ENCODE results near the gene KBTBD8.
A peak's percentile ranks its signal among the peaks of the same experiment; 100 is the strongest.

Gene KBTBD8

DNA sequence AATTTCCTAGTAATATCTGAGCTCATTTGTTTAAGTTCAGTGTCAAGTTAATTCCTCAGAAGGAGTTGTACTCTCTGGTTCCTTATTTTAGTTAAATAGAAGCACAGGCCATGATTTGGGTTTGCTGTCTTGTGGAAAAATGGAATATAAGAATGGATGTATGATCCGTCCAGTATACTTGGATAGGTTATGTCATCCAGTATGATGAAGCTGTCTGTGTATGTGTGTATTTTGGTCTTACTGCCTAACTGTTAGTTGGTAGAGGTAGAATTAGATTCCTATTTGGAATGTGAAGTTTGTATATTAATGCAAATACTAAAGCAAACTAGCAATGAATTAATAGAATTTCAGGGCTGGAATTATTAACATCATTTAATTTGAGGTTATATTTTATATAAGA lies 7.9 kb downstream of the KBTBD8 start:
- no peak overlapping the region for H3K27ac ChIP-seq (ENCODE audit: low read length)
- H3K4me1 ChIP-seq (ENCODE audit: insufficient read depth, low read length), result 0 out of 2 replicates have a peak, but pooled peaks cover 3% of the 10 kb centered on the region
- H3K9me3 ChIP-seq (ENCODE audit: insufficient read depth, low read length, severe bottlenecking), result no peaks in the 10 kb centered on the region
- no peak overlapping the region for H3K9ac ChIP-seq (ENCODE audit: low read depth, low read length)
- H3K27me3 ChIP-seq (ENCODE audit: insufficient read depth, low read length, poor library complexity), result no peaks in the 10 kb centered on the region
- ATAC-seq (ENCODE audit: insufficient read depth, low read depth) (no peak), DNase-seq (no peak)
- H3K79me2 ChIP-seq (ENCODE audit: insufficient read depth, low read length), result peaks cover 7% of the 10 kb centered on the region; the same call in 1 of the 2 replicates
- 0 out of 2 replicates have a peak overlapping the region, but pooled peaks have one; percentile 9 for H3K4me2 ChIP-seq (ENCODE audit: insufficient read depth, low read length)
- no peak overlapping the region for H3K4me3 ChIP-seq (ENCODE audit: low read depth in 1 of 2, low read length in 2 of 2)
- no peaks in the 10 kb centered on the region; the same call in 1 of the 2 replicates for H4K20me1 ChIP-seq (ENCODE audit: insufficient read depth, low read length)
- TF ChIP-seq, protein P1, sequence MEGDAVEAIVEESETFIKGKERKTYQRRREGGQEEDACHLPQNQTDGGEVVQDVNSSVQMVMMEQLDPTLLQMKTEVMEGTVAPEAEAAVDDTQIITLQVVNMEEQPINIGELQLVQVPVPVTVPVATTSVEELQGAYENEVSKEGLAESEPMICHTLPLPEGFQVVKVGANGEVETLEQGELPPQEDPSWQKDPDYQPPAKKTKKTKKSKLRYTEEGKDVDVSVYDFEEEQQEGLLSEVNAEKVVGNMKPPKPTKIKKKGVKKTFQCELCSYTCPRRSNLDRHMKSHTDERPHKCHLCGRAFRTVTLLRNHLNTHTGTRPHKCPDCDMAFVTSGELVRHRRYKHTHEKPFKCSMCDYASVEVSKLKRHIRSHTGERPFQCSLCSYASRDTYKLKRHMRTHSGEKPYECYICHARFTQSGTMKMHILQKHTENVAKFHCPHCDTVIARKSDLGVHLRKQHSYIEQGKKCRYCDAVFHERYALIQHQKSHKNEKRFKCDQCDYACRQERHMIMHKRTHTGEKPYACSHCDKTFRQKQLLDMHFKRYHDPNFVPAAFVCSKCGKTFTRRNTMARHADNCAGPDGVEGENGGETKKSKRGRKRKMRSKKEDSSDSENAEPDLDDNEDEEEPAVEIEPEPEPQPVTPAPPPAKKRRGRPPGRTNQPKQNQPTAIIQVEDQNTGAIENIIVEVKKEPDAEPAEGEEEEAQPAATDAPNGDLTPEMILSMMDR (IDR thresholded peaks at IDR 0.05; ENCODE audit: borderline replicate concordance, extremely low read depth, low read length, poor library complexity, severe bottlenecking), result no peak
- no peak for TF ChIP-seq EZH2 (IDR thresholded peaks at IDR 0.05; ENCODE audit: borderline replicate concordance, low read depth, low read length, severe bottlenecking)
- H3K36me3 ChIP-seq (ENCODE audit: insufficient read depth, low read length), result peaks cover 29% of the 10 kb centered on the region
- no peak overlapping the region for H2AFZ ChIP-seq (ENCODE audit: low read depth, low read length)

DNA sequence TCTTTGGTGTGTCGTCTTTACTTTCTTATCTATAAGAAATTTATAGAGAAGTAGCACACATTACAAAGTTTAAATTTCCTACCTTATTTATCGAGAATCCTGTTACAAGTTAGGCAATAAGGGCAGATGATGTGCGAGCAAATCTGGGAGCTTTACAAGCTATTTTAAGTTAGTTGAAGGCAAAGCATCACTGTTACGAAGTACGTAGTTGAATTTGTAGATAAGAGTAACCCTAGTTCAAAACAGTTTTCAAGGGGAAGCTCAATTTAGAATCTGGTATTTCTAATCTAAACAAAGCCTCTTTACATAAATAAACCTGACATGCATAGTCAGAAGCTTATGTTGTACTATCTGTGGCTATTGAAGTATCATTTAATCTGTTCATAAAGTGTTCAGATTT lies 8.4 kb downstream of the KBTBD8 start:
- H3K4me2 ChIP-seq (ENCODE audit: insufficient read depth, low read length), result no peak overlapping the region
- ATAC-seq (ENCODE audit: insufficient read depth, low read depth), result no peak
- TF ChIP-seq EZH2 (IDR thresholded peaks at IDR 0.05; ENCODE audit: borderline replicate concordance, low read depth, low read length, severe bottlenecking), result no peak
- TF ChIP-seq, protein P1 (IDR thresholded peaks at IDR 0.05; ENCODE audit: borderline replicate concordance, extremely low read depth, low read length, poor library complexity, severe bottlenecking), result no peak
- no peak overlapping the region for H3K4me3 ChIP-seq (ENCODE audit: low read depth in 1 of 2, low read length in 2 of 2)
- DNase-seq, result no peak
- H3K27me3 ChIP-seq (ENCODE audit: insufficient read depth, low read length, poor library complexity), result no peaks in the 10 kb centered on the region
- H3K79me2 ChIP-seq (ENCODE audit: insufficient read depth, low read length), result peaks cover 5% of the 10 kb centered on the region; the same call in 1 of the 2 replicates
- no peaks in the 10 kb centered on the region for H3K9me3 ChIP-seq (ENCODE audit: insufficient read depth, low read length, severe bottlenecking)
- H3K27ac ChIP-seq (ENCODE audit: low read length), result no peak overlapping the region
- H3K36me3 ChIP-seq (ENCODE audit: insufficient read depth, low read length), result peaks cover 29% of the 10 kb centered on the region
- no peaks in the 10 kb centered on the region; the same call in 1 of the 2 replicates for H4K20me1 ChIP-seq (ENCODE audit: insufficient read depth, low read length)
- no peak overlapping the region for H3K9ac ChIP-seq (ENCODE audit: low read depth, low read length)
- no peak overlapping the region for H2AFZ ChIP-seq (ENCODE audit: low read depth, low read length)
- H3K4me1 ChIP-seq (ENCODE audit: insufficient read depth, low read length), result 0 out of 2 replicates have a peak, but pooled peaks cover 3% of the 10 kb centered on the region

DNA sequence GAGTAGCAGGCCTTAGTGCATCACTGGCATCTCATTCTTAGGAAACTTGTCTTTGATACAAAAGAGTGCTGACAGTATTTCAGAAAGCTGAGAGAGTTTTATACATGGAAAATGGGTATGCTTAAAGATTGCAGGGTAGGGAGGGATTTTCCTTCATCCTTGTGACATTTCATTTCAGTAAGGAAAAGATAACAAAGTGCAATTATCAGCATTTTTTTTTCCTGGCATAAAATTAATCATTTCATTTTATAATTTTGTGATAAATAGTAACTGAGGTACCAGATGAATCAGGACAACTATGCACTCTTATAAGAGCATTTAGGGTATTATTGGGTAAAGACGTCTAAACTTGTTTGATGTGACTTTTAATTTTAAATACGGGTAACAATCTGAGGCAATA lies 10.3 kb downstream of the KBTBD8 start:
- no peaks in the 10 kb centered on the region for H3K27me3 ChIP-seq (ENCODE audit: insufficient read depth, low read length, poor library complexity)
- no peak overlapping the region for H3K4me2 ChIP-seq (ENCODE audit: insufficient read depth, low read length)
- no peaks in the 10 kb centered on the region; the same call in 1 of the 2 replicates for H4K20me1 ChIP-seq (ENCODE audit: insufficient read depth, low read length)
- no peak overlapping the region for H3K27ac ChIP-seq (ENCODE audit: low read length)
- no peak overlapping the region for H2AFZ ChIP-seq (ENCODE audit: low read depth, low read length)
- H3K4me3 ChIP-seq (ENCODE audit: low read depth in 1 of 2, low read length in 2 of 2), result no peak overlapping the region
- no peak for ATAC-seq (ENCODE audit: insufficient read depth, low read depth)
- no peak for DNase-seq
- H3K4me1 ChIP-seq (ENCODE audit: insufficient read depth, low read length), result 0 out of 2 replicates have a peak, but pooled peaks cover 3% of the 10 kb centered on the region
- peaks cover 22% of the 10 kb centered on the region for H3K36me3 ChIP-seq (ENCODE audit: insufficient read depth, low read length)
- no peak overlapping the region for H3K9ac ChIP-seq (ENCODE audit: low read depth, low read length)
- TF ChIP-seq EZH2 (IDR thresholded peaks at IDR 0.05; ENCODE audit: borderline replicate concordance, low read depth, low read length, severe bottlenecking), result no peak
- TF ChIP-seq, protein P1 (IDR thresholded peaks at IDR 0.05; ENCODE audit: borderline replicate concordance, extremely low read depth, low read length, poor library complexity, severe bottlenecking), result no peak
- H3K9me3 ChIP-seq (ENCODE audit: insufficient read depth, low read length, severe bottlenecking), result no peaks in the 10 kb centered on the region
- H3K79me2 ChIP-seq (ENCODE audit: insufficient read depth, low read length), result peaks cover 5% of the 10 kb centered on the region; the same call in 1 of the 2 replicates
